NCI-H2227 (cell line): ENCODE results near the gene HOXD12.

Source experiments
- DNase-seq: peaks from one replicate; lab custom pipeline; 2025; ENCODE audit not compliant: unreplicated experiment; lab: John Stamatoyannopoulos, UW

The HOXD12 gene

GRCh38 chr2:176099728-176100546 is at the start of gene HOXD12:
Gene HOXD12, plus strand, starts transcription at chr2:176099795. Its CDS starts 7 bp downstream, at chr2:176099802.
- no peak for DNase-seq

DNA sequence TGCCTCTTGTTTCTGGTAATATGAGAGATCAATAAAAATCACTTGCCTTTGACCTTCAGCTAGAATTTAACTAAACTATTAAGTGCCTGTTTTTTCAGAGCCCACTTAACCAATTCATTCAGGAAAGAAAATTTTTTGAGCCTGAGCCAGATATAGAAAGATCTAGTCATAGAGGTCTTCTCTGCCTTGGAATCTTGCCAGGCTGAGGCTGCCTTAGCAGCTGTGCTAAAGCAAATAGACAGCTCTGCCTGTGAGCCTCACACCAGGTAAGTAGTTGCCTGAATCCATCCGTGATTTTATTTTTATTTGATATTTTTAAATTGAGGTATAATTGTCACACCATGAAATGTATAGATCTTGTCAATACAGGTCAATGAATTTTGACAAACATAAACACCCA is 43.2 kb upstream of the HOXD12 start:
- DNase-seq = peak; percentile 70

GRCh38 chr2:176063958-176064357 is 35.6 kb upstream of the HOXD12 start:
- no peak for DNase-seq

GRCh38 chr2:176066645-176067588 is 32.7 kb upstream of the HOXD12 start:
- no peak for DNase-seq

GRCh38 chr2:176067589-176068418 is 31.8 kb upstream of the HOXD12 start:
- DNase-seq = no peak

DNA sequence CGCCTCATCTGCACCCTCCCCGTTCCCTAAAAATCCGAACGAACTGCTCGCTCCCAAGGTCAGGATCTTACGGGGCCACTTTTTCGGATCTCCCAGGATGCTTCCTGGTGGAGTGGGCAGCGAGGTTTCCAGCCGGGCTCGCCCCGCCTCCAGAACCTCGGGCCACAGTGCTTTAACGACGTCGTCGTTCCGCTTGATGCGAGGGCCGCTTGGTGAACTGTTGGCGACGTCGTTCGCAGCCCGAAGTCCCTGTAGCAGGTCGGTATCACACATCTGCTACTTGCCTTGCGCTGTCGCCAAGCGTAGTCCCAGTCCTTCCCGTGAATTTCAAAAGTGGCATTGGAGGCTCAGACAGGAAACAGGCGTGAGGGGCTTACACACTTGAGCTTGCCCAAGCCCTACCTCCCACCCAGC is 31.2 kb upstream of the HOXD12 start:
- no peak for DNase-seq

- DNase-seq = no peak
Observed at GRCh38 chr2:176071330-176072291, 28.0 kb upstream of the HOXD12 start.

GRCh38 chr2:176072292-176072669 is 27.3 kb upstream of the HOXD12 start:
- no peak for DNase-seq

DNA sequence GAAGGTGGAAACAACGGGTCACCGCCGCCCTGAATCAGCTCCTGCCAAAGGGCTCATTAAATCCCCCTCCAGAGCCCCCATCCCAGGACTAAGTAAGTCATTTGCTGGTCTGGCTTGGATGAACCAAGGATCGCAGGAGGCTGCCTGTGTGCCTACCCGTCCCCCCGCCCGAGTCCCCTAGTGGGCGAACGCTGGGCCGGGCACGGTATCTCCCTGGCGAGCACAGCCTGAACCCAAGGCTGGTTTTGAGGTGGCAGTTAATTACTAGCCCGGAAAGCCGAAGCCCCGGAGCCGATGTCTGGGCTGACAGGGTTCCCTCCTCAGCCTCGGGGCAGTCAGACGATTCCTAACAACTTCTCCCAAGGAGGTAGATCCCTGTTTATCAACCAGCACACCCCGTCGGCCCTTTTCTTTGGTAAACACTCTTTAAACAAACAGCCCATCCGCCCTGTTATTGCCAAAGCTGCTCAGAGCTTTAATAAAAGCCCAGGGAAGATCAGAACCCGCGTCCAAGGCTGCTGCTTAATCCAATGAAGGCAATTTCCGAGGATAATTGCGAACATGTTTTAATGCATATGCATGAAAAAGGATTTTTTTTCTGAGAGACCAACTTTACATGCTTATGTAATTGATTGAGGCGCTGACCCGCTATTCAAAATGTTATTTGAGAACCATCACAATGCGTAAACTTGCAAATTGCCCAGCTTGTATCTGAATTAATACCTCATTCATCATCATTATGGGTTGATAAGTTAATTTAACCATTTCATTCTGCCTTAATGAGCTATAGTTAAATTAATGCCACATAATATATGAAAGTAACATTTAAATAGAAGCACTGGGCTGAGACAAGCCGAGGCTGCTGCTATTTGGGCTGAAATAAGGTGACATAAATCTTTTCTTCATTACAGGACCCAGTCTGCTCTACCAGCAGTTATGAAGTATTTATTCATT is 26.4 kb upstream of the HOXD12 start:
- no peak for DNase-seq

DNA sequence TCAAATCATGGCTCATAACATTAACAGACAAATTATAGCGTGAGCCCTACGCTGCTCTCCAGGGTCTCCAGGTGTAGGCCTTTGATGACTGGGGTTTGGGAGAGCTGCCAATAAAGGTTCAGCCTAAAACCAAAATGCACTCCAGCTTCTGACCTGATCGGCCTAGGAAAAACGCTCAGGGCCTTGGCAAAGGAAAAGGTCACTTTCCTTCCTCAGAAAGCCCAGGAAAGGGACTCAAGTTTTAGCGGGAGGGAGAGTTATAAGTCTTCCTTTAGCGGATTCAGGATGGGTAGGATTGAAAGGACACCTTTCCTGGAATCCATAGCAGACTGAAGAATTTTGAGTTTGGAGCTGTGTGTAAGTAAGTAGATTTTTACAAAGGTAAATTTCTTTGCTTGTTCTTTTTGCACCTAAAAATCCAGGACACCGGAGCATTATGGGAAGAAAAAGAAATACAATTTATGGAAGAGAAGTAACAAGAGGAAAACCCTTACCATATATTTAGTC is 24.6 kb upstream of the HOXD12 start:
- no peak for DNase-seq

DNA sequence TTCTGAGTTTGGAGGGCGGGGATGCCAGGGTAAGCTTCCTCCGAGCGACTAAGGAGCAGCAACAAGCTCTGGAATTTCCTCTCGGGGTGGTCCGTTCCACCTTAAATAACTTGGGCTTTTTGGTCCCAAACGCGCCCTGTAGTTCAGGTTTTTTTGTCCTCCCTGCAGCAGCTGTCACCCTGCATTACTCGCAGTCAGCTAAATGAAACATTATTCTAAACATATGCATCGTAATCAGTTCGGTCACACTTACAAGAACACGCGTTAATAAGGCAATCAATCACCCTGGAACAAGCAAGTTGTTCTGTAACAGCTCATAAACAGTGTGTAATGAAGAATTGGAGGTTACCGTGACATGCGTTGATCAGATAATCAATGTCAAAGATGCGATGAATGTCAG is 24.1 kb upstream of the HOXD12 start:
- DNase-seq = peak; percentile 36

DNA sequence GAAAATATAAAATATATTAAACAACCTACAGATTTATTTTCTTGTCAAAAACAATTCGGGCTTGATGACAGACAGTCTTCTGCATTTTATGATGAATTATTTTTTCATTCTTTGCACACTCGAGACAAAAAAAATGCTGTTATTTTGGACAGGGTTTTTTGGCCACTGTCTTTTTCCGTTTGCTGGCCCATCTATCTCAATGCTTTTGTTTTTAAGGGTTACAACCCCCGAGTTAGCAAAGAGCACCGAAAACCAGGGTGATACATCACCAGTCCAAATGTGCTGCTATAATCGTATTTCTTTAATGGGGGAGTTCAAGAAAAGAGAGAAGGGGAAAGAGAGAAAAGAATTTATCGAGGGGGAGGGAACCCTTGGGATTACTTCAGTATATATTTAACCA is 23.5 kb upstream of the HOXD12 start:
- no peak for DNase-seq

DNA sequence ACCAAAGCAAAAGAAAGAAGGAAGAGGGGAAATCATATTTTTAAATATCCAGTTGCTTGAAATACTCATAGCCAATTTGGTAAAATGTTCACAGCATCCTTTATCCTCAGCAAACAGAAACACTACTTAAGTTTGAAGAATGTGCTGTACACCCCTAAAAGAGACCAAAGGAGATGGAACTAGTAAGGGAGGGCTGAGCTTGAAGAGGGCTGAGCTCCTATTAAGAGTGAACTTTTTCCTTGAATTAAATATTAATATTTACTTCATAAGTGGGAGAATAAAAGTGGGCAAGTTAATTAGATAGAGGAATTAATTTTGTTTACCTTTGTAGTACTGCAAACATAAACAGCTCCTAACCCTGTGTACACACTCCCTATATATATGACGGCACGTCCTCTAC is 22.8 kb upstream of the HOXD12 start:
- no peak for DNase-seq

GRCh38 chr2:176078541-176079284 is 20.9 kb upstream of the HOXD12 start:
- DNase-seq = peak; percentile 49

GRCh38 chr2:176079285-176079830 is 20.2 kb upstream of the HOXD12 start:
- peak; percentile 67 for DNase-seq

DNA sequence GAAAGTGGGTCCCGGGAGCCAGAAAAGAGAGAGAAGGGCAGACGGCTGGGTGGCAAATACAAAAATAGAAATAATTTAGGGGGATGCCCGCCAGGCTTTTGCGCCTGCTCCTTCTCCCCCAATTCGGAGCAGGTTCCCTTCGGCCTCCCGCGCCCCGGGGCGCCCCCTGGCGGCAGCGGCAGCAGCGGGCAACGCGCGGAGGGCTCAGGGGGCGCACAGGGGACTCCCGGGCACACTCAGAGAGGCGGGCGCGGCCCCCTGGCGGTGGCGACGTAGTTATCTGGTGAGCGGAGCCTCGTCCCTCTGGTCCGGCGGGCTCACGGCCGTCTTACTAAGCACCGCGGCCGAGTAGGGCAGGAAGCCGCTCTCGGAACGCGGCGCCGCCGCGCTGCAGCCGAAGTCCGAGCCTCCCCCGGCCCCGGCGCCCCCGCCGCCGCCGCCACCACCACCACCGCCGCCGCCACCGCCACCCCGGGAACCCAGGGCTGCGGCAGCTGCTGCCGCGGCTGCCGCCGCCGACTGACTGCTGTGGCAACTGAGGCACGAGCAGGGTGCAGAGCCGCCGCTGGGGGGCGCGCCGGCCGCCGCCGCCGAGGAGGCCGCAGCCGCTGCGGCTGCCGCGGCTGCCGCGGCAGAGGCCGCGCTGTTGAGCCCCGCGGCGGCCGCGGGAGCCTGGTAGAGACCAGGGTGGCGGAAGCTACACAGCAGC is 19.6 kb upstream of the HOXD12 start:
- peak; percentile 93 for DNase-seq
